Measurements from ENCODE around the gene NRXN2.
"Not testable (repeated sequence)": the region's sequence is repeated elsewhere in the genome, so short reads cannot be mapped to it uniquely, and the experiment has no call there.

Gene NRXN2

DNA sequence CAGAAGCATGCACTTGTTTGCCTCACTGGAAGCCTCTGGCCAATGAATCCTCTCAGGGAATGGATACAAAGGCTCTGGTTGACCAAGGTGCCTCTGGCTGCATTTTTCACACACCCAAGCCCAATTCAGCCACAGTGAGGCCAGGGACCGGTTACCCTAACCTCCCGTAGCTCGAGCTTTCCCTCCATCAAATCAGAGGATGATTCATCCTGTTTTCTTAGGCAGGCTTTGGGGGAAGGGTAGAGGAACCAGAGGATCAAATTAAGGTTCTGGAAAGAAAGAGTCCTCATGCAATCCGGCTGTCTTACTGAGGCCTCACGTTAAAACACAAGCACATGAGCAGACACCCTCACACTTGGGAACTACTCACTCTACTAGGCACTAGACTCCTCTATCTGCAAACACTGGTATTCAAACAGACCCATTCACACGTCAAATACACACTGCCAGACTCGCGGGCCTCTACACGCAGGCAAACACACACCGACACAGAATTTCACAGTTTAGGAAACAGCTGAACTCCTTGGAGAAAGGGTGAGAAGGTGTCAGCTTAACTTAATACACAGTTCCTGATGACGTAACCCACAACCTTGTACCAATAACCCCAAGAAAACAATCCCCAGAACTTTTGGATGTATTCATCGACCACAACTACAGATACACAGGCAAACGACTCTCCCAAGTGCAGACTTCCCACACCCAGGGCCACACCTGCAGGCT lies 12.4 kb downstream of the NRXN2 start:
- peaks cover 9 to 15% of the 10 kb centered on the region in 2 donors for H3K4me1 Mint-ChIP-seq (ENCODE audit: low read depth in 2 of 2)
- ATAC-seq (replicated peaks): no peak
- peaks cover 5% of the 10 kb centered on the region for H3K36me3 Mint-ChIP-seq (ENCODE audit: insufficient read depth)
- H3K27me3 Mint-ChIP-seq: peaks cover 71 to 79% of the 10 kb centered on the region in 2 donors
- DNase-seq: no peak
- no peak overlapping the region for H3K4me3 Mint-ChIP-seq
- no peaks in the 10 kb centered on the region for H3K9me3 Mint-ChIP-seq
- no peak overlapping the region for H3K27ac Mint-ChIP-seq

DNA sequence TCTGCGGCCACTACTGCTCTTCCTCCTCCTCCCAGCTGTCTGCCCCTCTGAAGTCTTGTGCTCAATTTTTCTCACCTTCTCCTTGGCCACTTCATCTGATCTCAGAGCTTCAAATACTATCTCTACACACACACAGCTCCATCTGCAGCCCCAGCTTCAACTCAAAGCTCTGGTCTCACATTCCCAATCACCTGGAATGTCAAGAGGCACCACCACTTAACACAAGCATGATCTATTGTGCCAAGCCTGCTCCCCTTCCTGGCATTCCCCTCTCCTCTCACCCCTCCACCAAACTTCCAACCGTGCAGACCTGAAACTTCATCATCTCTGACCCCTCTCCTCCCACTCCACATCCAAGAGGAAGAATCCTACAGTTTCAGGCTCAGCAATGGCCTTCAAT lies 17.5 kb downstream of the NRXN2 start:
- Mint-ChIP-seq H3K27me3 (peaks cover 43 to 56% of the 10 kb centered on the region in 2 donors), H3K9me3 (no peaks in the 10 kb centered on the region), H3K36me3 (ENCODE audit: insufficient read depth) (peaks cover 11% of the 10 kb centered on the region), H3K4me3 (no peak overlapping the region), H3K4me1 (ENCODE audit: low read depth in 2 of 2) (peaks cover 0 to 6% of the 10 kb centered on the region in 2 donors), H3K27ac (no peak overlapping the region)
- no peak for DNase-seq
- ATAC-seq (replicated peaks): no peak

DNA sequence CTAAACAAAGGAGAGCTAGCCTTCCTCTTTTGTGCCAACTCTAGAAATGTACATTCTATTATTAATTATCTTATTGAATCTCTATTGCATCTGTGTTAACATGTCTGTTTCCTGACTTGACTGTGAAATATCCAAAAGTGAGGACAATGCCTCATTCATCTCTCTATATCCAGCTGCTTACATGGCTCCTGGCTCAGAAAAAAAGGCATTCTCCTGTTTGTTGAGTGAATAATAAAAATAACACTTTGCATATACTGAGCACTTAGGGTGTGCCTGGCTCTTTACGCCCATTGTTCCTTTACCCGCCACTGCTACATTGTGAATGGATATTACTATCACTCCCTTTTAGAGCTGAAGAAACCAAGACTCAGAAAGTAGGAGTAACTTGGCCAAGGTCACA lies 19.9 kb downstream of the NRXN2 start:
- peaks cover 28 to 42% of the 10 kb centered on the region in 2 donors for H3K27me3 Mint-ChIP-seq
- ATAC-seq (replicated peaks) (no peak), DNase-seq (no peak)
- no peak overlapping the region for H3K4me3 Mint-ChIP-seq
- H3K36me3 Mint-ChIP-seq (ENCODE audit: insufficient read depth): peaks cover 11% of the 10 kb centered on the region
- H3K4me1 Mint-ChIP-seq (ENCODE audit: low read depth in 2 of 2): peaks cover 0 to 6% of the 10 kb centered on the region in 2 donors
- no peak overlapping the region for H3K27ac Mint-ChIP-seq
- no peaks in the 10 kb centered on the region for H3K9me3 Mint-ChIP-seq

DNA sequence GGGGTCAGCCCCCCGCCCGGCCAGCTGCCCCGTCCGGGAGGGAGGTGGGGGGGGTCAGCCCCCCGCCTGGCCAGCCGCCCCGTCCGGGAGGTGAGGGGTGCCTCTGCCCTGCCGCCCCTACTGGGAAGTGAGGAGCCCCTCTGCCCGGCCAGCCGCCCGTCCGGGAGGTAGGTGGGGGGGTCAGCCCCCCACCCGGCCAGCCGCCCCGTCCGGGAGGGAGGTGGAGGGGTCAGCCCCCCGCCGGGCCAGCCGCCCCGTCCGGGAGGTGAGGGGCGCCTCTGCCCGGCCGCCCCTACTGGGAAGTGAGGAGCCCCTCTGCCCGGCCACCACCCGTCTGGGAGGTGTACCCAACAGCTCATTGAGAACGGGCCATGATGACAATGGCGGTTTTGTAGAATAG lies 21.0 kb downstream of the NRXN2 start:
- not testable (repeated sequence) for H3K4me3 Mint-ChIP-seq; H3K9me3 Mint-ChIP-seq; H3K4me1 Mint-ChIP-seq (ENCODE audit: low read depth in 2 of 2); ATAC-seq (replicated peaks); DNase-seq; H3K27ac Mint-ChIP-seq
- Mint-ChIP-seq H3K27me3 (peaks cover 25 to 40% of the 10 kb centered on the region in 2 donors), H3K36me3 (ENCODE audit: insufficient read depth) (peaks cover 10% of the 10 kb centered on the region)

DNA sequence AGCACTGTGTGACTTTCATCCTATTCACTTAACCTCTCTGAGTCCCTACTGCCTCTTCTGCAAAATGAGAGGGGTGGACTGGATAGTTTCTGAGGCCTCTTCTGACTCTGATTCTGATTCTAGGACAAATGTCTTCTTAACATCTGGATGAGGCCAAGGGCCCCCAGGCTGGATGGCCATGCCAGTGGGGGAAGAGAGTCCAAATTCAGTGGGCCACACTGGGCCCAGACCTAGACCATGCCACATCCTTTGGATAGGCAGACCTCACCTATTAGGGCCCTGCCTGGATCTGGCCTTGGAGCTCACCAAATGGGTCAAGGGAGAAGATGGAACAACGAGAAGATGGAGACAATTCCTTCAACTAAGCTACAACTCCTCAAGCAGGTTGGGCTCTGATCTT lies 24.6 kb downstream of the NRXN2 start:
- Mint-ChIP-seq H3K27me3 (peaks cover 46 to 55% of the 10 kb centered on the region in 2 donors), H3K27ac (no peak overlapping the region), H3K9me3 (no peaks in the 10 kb centered on the region), H3K36me3 (ENCODE audit: insufficient read depth) (peaks cover 3% of the 10 kb centered on the region), H3K4me3 (no peak overlapping the region), H3K4me1 (ENCODE audit: low read depth in 2 of 2) (no peaks in the 10 kb centered on the region)
- DNase-seq (no peak), ATAC-seq (replicated peaks) (no peak)

DNA sequence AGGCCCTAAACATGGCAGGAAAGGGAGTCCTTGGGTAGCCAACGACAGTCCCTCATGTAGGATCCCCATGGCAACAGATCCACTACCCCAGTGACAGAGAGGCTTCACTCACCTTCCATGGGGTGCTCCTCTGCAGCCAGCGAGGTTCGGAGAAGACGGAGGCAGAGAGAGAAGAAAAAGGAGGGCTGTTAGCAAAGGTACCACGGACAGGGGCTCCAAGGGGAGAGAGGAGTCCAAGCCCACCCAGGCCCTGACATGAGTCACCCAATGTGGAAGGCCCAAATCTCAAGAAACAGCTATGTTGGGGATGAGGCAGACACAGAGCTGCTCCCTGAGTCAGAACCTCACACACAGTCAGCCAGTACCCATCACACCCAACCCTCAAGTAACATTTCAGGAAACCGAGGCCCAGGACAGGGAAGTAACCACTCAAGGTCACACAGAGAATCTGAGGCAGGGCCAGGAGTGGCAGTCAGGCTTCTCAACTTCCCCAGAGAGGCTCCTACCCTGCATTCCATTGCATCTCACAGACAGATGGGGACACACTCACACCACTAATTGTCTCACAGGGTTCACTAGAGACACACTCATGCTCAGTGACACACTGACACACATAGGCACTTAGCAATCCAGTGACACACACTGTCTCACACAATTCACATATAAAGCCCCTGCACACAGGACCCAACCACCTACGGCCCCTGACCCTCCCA lies 25.2 kb downstream of the NRXN2 start:
- peaks cover 3% of the 10 kb centered on the region for H3K36me3 Mint-ChIP-seq (ENCODE audit: insufficient read depth)
- no peak overlapping the region for H3K4me3 Mint-ChIP-seq
- H3K27me3 Mint-ChIP-seq: peaks cover 52 to 61% of the 10 kb centered on the region in 2 donors
- H3K4me1 Mint-ChIP-seq (ENCODE audit: low read depth in 2 of 2): peaks cover 2% of the 10 kb centered on the region in 2 donors
- no peak overlapping the region for H3K27ac Mint-ChIP-seq
- DNase-seq: no peak
- ATAC-seq (replicated peaks): no peak
- no peaks in the 10 kb centered on the region for H3K9me3 Mint-ChIP-seq

DNA sequence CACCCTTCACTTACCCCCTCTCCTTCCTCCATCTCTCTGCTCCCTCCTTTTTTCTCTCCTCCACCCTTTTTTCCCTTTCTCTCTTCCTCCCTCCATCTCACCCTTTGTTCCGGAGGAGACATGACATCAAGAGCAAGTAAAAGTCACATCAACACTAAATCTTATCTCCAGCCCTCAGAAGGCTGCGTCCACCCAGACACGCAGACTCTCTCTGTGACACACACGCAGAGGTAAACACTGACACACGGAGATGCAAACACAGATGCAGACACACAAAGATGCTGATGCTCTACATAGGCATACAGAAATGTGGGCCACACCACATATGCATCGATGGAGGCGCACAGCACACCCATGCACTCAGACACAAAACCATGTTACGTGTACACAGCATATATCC lies 27.0 kb downstream of the NRXN2 start:
- Mint-ChIP-seq H3K36me3 (ENCODE audit: insufficient read depth) (peaks cover 3% of the 10 kb centered on the region), H3K9me3 (no peaks in the 10 kb centered on the region), H3K27ac (no peak overlapping the region), H3K4me3 (no peak overlapping the region), H3K27me3 (peaks cover 65 to 73% of the 10 kb centered on the region in 2 donors), H3K4me1 (ENCODE audit: low read depth in 2 of 2) (peaks cover 2 to 4% of the 10 kb centered on the region in 2 donors)
- DNase-seq (no peak), ATAC-seq (replicated peaks) (no peak)

DNA sequence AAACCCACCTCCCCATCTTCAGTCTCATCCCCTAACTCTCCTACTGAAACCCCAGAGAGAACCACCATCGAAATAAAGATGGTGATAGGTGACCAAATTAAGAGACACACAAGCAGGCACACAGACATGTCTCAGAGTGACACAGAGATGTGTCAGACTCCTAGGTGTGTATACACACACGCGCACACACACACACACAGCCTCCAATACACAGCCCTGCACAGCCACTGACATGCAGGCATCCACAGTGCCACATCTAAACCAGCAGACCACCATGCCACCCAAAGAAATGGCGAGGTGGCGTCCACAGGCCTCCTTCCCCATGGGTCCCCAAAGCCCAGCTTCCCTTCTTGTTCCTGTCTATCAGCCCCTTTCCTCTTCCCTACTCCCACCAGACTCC lies 27.4 kb downstream of the NRXN2 start:
- peaks cover 2 to 4% of the 10 kb centered on the region in 2 donors for H3K4me1 Mint-ChIP-seq (ENCODE audit: low read depth in 2 of 2)
- ATAC-seq (replicated peaks): no peak
- peaks cover 65 to 73% of the 10 kb centered on the region in 2 donors for H3K27me3 Mint-ChIP-seq
- H3K27ac Mint-ChIP-seq: no peak overlapping the region
- H3K36me3 Mint-ChIP-seq (ENCODE audit: insufficient read depth): peaks cover 3% of the 10 kb centered on the region
- H3K4me3 Mint-ChIP-seq: no peak overlapping the region
- no peak for DNase-seq
- no peaks in the 10 kb centered on the region for H3K9me3 Mint-ChIP-seq

DNA sequence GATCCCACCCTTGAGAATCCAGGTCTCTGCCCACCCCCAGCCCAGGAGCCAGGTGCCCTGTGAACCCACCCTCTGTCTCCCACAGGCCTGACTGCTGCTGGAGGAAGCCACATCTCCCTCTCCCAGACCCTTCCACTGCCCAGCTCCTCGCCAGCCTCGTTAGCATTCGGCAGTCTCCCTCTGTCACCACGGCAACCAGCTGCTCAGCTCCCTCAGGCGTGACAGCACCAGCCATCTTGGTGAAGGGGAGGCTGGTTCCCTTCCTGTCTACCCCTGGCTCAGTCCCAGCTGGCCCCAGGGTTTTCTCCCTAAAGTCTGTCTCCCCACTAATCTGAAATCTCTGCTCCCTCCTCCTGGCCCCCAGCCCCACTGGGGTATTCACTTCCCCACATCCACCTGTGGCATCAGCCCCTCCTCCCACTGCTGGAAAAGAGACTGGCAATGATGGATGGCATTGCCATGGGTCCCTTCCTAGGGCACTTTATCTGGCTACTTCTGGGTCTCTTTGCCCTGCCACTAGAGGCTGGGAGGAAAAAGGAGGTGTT lies 28.1 kb downstream of the NRXN2 start:
- Mint-ChIP-seq H3K4me1 (ENCODE audit: low read depth in 2 of 2) (peaks cover 2 to 4% of the 10 kb centered on the region in 2 donors), H3K4me3 (no peak overlapping the region), H3K27me3 (peaks cover 60 to 68% of the 10 kb centered on the region in 2 donors), H3K27ac (no peak overlapping the region), H3K36me3 (ENCODE audit: insufficient read depth) (peaks cover 3% of the 10 kb centered on the region), H3K9me3 (no peaks in the 10 kb centered on the region)
- DNase-seq: no peak
- ATAC-seq (replicated peaks): no peak

DNA sequence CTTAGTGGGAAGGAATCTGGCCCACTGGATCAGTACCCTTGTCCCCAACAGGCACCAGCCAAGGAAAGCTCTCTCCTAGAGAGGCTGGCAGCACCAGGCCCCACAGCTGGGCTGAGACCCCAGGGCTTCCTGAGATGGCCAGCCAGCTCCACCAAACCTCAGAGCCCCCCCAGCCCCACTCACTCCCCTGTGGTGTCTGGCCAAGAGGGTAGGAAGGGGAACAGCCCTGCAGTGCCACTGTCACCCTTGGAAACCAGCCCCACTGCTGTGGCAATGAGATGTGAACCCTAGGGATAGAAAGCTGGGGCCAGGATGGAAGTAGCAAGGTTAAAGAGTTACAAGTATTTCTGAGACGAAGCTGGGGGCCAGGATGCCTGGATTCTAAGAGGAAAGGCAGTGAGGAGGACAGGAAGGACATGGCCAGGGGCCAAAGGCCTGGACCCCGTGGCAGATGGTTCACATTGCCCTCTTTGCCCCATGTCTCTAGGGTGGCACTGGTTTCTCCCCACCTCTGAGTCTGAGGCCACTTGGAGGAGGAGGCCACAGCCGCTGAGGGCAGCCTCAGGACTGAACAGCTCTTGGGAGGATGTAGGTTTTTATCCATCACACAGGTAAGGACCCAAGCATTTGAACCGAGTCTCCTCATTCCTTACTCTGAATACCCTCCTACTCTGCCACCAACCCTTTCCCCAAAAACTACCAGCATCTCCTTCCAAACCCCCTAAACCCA lies 28.8 kb downstream of the NRXN2 start:
- Mint-ChIP-seq H3K4me1 (ENCODE audit: low read depth in 2 of 2) (peaks cover 2 to 4% of the 10 kb centered on the region in 2 donors), H3K36me3 (ENCODE audit: insufficient read depth) (peaks cover 3% of the 10 kb centered on the region), H3K27ac (no peak overlapping the region), H3K4me3 (no peak overlapping the region), H3K9me3 (no peaks in the 10 kb centered on the region), H3K27me3 (peaks cover 60 to 67% of the 10 kb centered on the region in 2 donors)
- ATAC-seq (replicated peaks) (no peak), DNase-seq (no peak)

DNA sequence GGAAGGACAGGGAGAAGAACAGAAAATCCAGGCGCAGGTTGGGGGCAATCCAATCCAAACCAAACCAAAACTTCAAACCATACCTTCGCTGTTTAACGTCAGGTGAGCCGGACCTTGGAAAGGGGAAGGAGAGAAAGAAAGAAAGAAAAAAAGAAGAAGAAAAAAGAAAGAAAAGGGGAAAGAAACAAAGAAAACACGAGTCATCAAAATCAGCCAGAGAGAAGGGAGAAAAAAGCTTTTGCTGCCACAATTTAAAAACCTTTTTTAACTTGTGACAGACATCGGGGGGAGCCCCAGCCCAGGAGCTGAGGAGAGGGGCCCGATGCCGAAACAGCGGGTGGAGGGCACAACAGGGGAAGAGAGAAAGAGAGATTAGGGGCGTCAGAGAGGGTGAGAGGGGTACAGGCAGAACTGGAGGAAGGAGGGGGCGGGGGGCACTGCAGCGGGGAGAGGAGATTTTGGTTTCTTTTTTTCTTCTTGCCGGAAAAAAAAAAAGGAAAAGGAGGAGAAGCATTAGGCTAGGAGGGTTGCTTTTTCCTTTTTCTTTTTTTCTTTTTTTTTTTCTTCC lies 30.1 kb downstream of the NRXN2 start:
- Mint-ChIP-seq H3K9me3 (no peaks in the 10 kb centered on the region), H3K27me3 (peaks cover 60 to 67% of the 10 kb centered on the region in 2 donors), H3K4me1 (ENCODE audit: low read depth in 2 of 2) (peaks cover 7 to 14% of the 10 kb centered on the region in 2 donors), H3K27ac (no peak overlapping the region), H3K36me3 (ENCODE audit: insufficient read depth) (peaks cover 3% of the 10 kb centered on the region), H3K4me3 (no peak overlapping the region)
- DNase-seq: no peak
- ATAC-seq (replicated peaks): no peak

DNA sequence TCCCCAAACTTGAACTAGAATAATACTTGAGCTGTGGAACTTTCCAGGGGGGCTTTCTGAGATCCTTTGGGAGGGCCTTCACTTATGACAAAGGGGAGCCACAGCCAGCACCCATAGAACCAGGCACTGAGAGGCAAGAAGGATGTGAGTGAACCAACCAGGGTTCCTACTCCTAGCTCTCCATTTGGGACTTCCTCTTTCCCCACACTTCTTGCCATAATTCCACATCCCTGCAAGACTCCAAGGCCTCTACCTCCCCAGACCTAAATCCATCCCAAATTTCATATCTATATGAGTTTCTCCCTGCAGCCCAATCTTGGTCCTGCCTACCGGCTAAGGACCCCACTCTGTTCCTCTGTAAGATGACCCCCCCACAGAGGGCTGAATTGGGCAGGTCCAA lies 31.5 kb downstream of the NRXN2 start:
- Mint-ChIP-seq H3K27me3 (peaks cover 58 to 61% of the 10 kb centered on the region in 2 donors), H3K4me1 (ENCODE audit: low read depth in 2 of 2) (peaks cover 10 to 17% of the 10 kb centered on the region in 2 donors), H3K36me3 (ENCODE audit: insufficient read depth) (peaks cover 3% of the 10 kb centered on the region), H3K9me3 (no peaks in the 10 kb centered on the region), H3K4me3 (no peak overlapping the region), H3K27ac (no peak overlapping the region)
- ATAC-seq (replicated peaks) (no peak), DNase-seq (no peak)

DNA sequence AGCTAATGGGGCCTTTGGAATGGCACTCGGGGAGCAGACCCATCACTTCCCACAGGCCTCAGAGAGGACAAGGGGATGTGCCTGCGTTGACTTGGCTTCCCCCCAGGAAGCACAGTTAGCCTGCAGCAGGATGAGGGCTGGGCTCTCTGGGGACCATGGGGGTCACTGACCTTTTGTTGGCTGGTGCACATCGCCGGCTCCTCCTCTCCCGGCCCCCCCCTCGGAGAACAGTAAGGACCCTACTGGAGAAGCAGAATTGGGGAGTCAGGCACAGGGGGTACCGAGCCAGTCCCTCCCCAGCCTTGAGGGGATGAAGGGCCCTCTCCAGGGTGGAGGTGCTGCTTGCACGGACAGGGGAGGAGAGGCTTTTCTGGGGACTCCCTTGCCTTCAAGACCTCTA lies 32.8 kb downstream of the NRXN2 start:
- no peak overlapping the region for H3K4me3 Mint-ChIP-seq

More for the DNA sequence above, 32.8 kb downstream of the NRXN2 start:
- no peaks in the 10 kb centered on the region for H3K9me3 Mint-ChIP-seq
- H3K27me3 Mint-ChIP-seq: peaks cover 47 to 48% of the 10 kb centered on the region in 2 donors
- H3K27ac Mint-ChIP-seq: no peak overlapping the region
- peaks cover 10 to 17% of the 10 kb centered on the region in 2 donors for H3K4me1 Mint-ChIP-seq (ENCODE audit: low read depth in 2 of 2)
- ATAC-seq (replicated peaks): no peak
- H3K36me3 Mint-ChIP-seq (ENCODE audit: insufficient read depth): peaks cover 2% of the 10 kb centered on the region
- DNase-seq: no peak

Measured in effector memory CD8-positive, alpha-beta T cell (primary cell).